GOT3 (cell line): ENCODE results near the gene ANKRD13C.
A peak's percentile ranks its signal among the peaks of the same experiment; 100 is the strongest.

Experiments used
- DNase-seq: peaks from one replicate; lab custom pipeline; 2025; ENCODE audit warnings: mixed read lengths; lab: John Stamatoyannopoulos, UW

ANKRD13C gene

DNA sequence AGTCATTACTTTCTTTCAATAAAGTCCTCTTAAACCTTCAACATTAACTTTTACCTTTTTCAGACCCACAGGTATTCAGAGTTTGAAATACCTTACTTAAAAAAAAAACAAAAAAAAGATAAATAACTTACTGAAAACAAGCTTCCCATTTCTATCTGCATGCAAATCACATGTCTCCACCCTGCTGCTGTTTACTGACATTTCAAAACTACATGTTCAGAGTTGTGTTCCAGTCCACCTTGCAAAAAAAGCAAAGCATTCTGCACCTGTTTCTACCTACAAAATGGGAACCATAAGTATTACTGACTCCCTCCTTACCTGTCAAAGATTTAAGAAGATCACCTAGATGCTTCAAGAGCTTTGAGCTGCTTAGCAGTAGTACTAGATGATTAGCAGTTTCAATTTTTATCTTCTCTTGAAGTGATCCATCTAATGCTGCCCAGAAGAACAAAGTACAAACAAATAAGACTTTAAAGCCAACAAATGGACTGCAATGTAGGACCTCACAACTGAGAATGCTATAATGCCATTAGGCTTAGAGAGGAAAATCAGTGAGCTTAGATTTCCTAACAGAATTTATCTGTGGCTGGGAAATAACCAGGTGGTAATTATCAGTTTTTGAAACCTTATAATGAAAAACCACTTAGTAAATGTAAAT is 61.2 kb downstream of the ANKRD13C start:
- no peak for DNase-seq

- no peak for DNase-seq
Measured at GRCh38 chr1:70290218-70290617, 64.3 kb downstream of the ANKRD13C start.

- DNase-seq = no peak
Measured at GRCh38 chr1:70288166-70288565, 66.4 kb downstream of the ANKRD13C start.

DNA sequence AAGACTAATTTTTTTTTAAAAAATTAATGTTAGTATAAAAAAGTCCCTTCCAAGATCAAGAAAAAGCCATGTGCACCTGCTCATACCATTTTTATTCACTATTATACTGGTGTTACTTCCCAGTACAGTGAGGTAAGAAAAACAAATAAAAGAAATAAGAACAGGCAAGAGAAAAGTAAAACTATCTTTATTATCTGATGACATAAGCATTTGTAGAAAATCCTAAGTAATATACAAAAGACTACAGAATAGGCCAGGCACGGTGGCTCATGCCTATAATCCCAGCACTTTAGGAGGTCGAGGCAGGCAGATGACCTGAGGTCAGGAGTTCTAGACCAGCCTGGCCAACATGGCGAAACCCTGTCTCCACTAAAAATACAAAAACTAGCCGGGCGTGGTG is 68.1 kb downstream of the ANKRD13C start:
- no peak for DNase-seq

DNA sequence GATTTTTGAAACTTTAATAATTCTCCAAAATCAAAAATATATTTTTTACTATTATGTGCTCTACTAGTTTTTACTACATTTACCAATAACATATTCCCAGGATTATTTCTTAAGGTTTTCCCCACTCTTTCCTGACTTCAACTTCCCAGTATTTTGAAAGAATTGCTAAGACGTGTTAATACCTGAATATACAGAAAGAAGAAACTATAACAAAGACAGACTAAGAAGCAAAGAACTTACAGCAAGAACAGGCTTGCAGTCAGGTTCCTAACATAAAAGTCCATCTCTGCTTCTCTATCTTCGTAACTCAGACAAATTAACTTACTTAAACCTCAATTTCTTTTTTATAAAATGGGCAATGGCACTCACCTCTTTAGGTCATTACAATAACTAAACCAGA is 70.2 kb downstream of the ANKRD13C start:
- no peak for DNase-seq

DNA sequence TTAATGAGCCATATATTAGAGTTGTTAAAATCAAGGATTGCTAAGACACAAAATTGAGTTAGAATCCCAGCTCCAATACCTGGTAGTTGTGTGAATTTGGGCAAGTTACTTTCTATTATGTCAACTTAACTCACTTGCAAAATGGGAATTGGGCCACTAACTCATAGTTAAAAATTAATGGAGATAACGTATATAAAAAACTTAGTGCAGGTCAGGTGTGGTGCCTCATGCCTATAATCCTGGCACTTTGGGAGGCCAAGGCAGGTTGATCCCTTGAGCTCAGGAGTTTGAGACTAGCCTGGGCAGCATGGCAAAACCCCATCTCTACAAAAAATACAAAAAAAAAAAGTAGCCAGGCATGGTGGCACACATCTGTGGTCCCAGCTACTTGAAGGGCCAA is 75.8 kb downstream of the ANKRD13C start:
- no peak for DNase-seq

DNA sequence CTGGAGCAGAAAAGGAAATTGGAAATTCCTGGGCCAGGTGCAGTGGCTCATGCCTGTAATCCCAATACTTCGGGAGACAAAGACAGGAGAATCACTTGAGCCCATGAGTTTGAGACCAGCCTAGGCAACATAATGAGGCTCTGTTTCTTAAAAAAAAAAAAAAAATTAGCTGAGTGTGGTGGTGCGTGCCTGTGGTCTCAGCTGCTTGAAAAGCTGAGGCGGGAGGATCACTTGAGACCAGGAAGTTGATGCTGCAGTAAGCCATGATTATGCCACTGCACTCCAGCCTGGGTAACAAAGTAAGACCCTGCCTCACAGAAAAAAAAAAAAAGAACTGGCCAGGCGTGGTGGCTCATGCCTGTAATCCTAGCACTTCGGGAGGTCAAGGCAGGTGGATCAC is 76.6 kb downstream of the ANKRD13C start:
- no peak for DNase-seq

- no peak for DNase-seq
Measured at GRCh38 chr1:70265946-70266345, 88.6 kb downstream of the ANKRD13C start.

- no peak for DNase-seq
Measured at GRCh38 chr1:70264839-70265238, 89.7 kb downstream of the ANKRD13C start.

GRCh38 chr1:70256664-70257063 is 97.9 kb downstream of the ANKRD13C start:
- no peak for DNase-seq

DNA sequence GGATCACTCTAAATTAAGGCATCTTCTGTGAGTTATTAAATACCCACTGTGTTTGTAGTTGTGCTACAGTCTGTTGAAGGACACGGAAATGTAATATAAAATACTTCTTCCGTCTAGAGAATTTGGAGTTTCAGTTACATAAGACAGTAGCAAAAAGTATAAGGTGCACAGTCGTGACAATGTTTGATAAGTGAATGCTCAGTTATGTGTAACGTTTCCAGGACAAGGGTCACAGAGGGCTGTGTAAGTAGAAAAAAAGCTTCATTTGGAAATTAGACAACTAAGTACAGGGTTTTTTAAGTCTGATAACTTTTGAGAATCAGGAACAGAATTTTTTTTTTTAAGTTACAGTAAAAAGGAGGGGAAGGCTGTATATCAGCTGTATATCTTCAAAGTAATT is 105.8 kb downstream of the ANKRD13C start:
- DNase-seq = no peak

DNA sequence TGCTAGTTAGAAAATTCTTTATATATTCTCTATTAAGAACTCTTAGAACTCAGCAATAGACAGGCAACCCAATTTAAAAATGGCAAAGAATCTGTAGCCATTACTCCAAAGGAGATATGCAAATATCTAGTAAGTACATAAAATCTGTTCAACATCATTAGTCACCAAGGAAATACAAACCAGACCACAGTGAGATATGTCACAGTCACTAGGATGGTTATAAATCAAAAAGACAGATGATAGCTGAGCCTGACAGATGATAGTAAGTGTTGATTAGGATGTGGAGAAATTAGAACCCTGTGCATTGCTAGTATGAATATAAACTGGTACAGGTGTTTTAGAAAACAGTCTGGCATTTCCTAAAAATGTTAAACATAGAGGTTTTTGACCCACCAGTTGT is 106.8 kb downstream of the ANKRD13C start:
- DNase-seq = no peak

- DNase-seq = no peak
Measured at GRCh38 chr1:70247122-70247521, 107.4 kb downstream of the ANKRD13C start.

DNA sequence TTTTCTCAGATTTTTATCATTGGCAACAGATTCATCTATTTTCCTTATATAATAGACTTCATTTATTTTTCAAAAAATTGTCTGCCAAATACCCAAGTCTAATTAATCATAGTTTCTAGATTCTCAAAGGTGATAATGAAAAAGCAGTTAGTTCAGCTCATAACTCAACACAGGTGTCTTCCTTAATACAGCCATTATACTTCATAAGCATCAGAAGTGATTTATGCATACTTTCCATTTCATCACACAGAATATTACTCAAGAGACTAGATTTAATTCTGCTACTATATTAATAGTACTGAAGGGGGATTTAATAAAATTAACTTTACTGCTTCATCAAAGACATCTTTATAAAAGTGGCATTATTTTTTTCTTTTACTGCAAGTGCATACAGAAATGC is 114.6 kb downstream of the ANKRD13C start:
- DNase-seq = no peak

- DNase-seq = no peak
Measured at GRCh38 chr1:70234733-70235132, 119.8 kb downstream of the ANKRD13C start.

GRCh38 chr1:70231475-70231874 is 123.0 kb downstream of the ANKRD13C start:
- no peak for DNase-seq

DNA sequence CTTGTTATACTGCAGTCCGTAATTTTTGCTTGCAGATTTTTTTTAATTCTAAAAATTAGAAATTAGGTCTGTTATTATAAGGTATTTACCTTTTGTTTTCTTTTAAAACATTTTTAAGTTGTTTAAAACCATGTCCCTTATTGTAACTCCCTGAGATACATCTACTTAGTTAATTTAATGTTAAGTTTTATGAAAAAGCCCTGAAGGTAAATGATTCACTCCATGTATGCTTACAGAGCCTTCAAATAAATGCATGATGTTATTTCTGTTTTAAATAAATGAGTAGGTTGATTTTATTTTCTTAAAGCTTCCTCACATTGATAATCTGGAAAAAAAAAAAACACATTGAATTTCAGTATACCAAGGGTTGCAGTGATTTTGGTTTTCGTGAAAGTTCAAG is 125.9 kb downstream of the ANKRD13C start:
- no peak for DNase-seq

DNA sequence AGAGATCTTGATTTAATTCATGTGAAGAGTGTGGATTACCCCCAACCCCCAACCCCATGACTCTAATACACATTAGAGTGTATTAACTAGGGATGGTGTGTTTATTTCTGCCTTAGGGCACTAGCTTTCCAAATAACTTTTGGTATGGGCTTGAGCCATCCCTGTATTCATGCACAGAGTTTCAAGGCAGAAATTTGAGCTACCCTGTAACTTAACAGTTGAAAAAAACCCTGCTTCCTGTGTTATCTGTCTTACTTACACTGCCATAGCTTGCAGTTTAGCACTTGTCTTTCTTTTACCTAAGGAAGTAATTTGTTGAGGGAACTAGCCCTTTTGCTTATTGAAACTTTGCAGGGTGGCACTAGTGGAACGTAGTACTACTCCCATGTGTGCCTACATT is 127.1 kb downstream of the ANKRD13C start:
- DNase-seq = no peak

GRCh38 chr1:70224954-70225353 is 129.6 kb downstream of the ANKRD13C start:
- no peak for DNase-seq

- no peak for DNase-seq
Measured at GRCh38 chr1:70222716-70223235, 131.7 kb downstream of the ANKRD13C start.

DNA sequence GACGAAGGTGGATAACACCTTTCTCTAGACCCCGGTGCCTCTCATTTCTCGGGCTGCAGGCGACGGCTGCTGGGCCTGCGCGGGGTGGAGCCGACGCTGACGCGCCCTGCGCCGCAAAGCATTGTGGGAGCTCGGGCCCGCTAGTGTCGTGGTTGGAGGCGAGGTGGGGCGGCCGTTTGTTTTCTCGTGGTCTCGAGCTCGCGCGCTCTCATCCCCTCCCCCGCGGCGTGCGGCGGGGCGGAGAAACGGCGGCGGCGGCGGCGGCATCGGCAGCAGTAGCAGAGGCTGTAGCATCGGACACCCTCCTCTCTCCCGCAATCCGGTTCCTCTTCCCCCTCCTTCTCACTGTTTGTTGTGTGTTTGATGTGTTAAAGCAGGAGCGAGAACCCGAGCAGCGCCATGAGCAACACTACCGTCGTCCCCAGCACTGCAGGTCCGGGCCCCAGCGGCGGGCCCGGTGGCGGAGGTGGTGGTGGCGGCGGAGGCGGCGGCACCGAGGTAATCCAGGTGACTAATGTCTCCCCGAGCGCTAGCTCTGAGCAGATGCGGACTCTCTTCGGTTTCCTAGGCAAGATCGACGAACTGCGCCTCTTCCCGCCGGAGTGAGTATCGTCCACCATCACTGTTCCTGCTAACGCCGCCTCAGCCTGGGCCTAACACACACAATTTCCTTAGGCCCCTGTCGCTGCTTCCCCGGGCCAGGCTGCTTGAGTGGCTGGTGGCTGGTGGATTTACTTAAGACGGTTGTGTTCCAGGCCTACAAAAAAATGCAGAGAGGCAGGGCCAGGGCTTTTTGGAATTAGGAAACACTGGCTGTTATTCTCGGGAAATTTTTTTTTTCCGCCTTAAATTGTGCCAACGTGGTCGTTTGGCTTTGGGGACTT is 133.0 kb downstream of the ANKRD13C start, which contains the start of gene SRSF11:
Gene SRSF11 (plus strand): TSS at position 143 of the 884 bp plus-strand sequence. CDS start 257 bp downstream, at position 400.
- peak; percentile 77 for DNase-seq

DNA sequence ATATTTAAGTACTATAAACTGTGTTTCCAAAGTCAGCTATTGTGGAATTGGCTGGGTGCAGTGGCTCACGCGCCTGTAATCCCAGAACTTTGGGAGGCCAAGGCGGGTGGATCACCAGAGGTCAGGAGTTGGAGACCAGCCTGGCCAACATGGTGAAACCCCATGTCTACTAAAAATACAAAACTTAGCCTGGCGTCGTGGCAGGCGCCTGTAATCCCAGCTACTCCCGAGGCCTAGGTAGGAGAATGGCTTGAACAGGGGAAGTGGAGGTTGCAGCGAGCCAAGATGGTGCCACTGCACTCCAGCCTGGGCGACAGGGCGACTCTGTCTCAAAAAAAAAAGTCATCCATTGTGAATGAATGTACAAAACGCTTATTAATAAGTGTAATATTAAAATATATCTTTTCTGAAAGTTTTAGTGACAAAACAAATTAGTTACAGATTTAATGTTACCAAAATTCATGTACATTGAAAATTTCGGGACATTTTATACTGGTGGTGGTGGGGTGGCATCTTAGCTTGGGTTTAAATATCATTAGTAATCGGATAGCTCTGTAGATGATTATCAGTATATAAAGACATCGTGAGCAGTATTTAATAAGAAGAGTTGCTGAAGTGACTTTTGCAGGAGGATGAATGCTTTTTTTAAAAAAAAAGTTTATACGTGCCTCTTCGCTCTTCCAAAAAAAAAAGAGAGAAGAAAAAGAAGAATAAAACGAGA is 133.8 kb downstream of the ANKRD13C start:
- no peak for DNase-seq
